Uterus (tissue), 2 donors: ENCODE results near the gene ZNF599.

Experiments
- CTCF ChIP-seq, 4 experiments: fragments of 200-600 bp in 2 of 4; fragments of 450-650 bp in 2 of 4; sonication (generic) in 2 of 4; IDR thresholded peaks; one replicate each; pipeline ENCODE4 v1.5.1; 2016 to 2019; ENCODE audit warnings: antibody characterized with exemption in 4 of 4, mild to moderate bottlenecking in 2 of 4, moderate library complexity in 1 of 4
- POLR2A ChIP-seq, 2 donors: fragments of 450-650 bp; IDR thresholded peaks; one replicate each; pipeline ENCODE4 v1.6.1; 2016; ENCODE audit warnings: antibody characterized with exemption in 2 of 2, mild to moderate bottlenecking in 1 of 2, moderate library complexity in 1 of 2

- no peak for TF ChIP-seq CTCF (IDR thresholded peaks at IDR 0.05)
- no peak for TF ChIP-seq POLR2A (IDR thresholded peaks at IDR 0.05)
Observed at GRCh38 chr19:34731964-34732363, 41.1 kb downstream of the ZNF599 start.
